MM.1S (cell line): ENCODE data around the gene GZF1.

Experiments
- EZH2 ChIP-seq: fragments of 300-600 bp; sonication (generic); optimal IDR thresholded peaks from 2 replicates; pipeline ENCODE3; 2017; ENCODE audit warnings: low read depth, mild to moderate bottlenecking, antibody characterized with exemption, low read length, mixed read lengths
- EZH2phosphoT487 ChIP-seq: fragments of 300-600 bp; sonication (generic); IDR thresholded peaks from 2 replicates; pipeline ENCODE4 v1.6.1; 2018; ENCODE audit warnings: antibody characterized with exemption, low read length
- TF ChIP-seq, protein P1 (sequence below): fragments of 300-600 bp; sonication (generic); IDR thresholded peaks from 2 replicates; pipeline ENCODE4 v1.5.1; 2016; ENCODE audit warnings: antibody characterized with exemption, low read length, mixed read lengths

DNA sequence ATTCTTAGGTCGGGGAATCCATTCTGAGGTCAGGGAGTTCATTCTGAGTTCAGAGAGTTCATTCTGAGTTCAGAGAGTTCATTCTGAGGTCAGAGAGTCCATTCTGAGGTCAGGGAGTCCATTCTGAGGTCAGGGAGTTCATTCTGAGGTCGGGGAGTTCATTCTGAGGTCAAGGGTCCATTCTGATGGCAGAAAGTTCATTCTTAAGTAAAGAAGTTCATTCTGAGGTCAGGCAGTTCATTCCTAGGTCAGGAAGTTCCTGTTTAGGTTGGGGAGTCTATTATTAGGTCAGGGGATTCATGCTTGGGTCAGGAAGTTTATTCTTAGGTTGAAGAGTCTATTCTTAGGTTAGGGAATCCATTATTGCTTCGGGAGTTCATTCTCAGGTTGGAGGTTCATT is 27.9 kb upstream of the GZF1 start:
- TF ChIP-seq EZH2 (no peak), EZH2phosphoT487 (no peak)
- TF ChIP-seq, protein P1, sequence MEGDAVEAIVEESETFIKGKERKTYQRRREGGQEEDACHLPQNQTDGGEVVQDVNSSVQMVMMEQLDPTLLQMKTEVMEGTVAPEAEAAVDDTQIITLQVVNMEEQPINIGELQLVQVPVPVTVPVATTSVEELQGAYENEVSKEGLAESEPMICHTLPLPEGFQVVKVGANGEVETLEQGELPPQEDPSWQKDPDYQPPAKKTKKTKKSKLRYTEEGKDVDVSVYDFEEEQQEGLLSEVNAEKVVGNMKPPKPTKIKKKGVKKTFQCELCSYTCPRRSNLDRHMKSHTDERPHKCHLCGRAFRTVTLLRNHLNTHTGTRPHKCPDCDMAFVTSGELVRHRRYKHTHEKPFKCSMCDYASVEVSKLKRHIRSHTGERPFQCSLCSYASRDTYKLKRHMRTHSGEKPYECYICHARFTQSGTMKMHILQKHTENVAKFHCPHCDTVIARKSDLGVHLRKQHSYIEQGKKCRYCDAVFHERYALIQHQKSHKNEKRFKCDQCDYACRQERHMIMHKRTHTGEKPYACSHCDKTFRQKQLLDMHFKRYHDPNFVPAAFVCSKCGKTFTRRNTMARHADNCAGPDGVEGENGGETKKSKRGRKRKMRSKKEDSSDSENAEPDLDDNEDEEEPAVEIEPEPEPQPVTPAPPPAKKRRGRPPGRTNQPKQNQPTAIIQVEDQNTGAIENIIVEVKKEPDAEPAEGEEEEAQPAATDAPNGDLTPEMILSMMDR, result no peak
